Lower leg skin (tissue), 3 donors: ENCODE data around the gene ZDHHC17.

ENCODE experiments used
- POLR2A ChIP-seq, 2 donors: fragments of 450-650 bp; IDR thresholded peaks; one replicate each; pipeline ENCODE4 v1.6.1; 2016 to 2017; ENCODE audit warnings: antibody characterized with exemption in 2 of 2, mild to moderate bottlenecking in 1 of 2, moderate library complexity in 1 of 2
- TF ChIP-seq, protein P1 (sequence below), 3 donors: fragments of 450-650 bp; IDR thresholded peaks; one replicate each; pipeline ENCODE4 v1.5.1; 2016; ENCODE audit warnings: antibody characterized with exemption in 3 of 3, mild to moderate bottlenecking in 3 of 3, moderate library complexity in 2 of 3

- TF ChIP-seq, protein P1, sequence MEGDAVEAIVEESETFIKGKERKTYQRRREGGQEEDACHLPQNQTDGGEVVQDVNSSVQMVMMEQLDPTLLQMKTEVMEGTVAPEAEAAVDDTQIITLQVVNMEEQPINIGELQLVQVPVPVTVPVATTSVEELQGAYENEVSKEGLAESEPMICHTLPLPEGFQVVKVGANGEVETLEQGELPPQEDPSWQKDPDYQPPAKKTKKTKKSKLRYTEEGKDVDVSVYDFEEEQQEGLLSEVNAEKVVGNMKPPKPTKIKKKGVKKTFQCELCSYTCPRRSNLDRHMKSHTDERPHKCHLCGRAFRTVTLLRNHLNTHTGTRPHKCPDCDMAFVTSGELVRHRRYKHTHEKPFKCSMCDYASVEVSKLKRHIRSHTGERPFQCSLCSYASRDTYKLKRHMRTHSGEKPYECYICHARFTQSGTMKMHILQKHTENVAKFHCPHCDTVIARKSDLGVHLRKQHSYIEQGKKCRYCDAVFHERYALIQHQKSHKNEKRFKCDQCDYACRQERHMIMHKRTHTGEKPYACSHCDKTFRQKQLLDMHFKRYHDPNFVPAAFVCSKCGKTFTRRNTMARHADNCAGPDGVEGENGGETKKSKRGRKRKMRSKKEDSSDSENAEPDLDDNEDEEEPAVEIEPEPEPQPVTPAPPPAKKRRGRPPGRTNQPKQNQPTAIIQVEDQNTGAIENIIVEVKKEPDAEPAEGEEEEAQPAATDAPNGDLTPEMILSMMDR (IDR thresholded peaks at IDR 0.05), result no peak
- no peak for TF ChIP-seq POLR2A (IDR thresholded peaks at IDR 0.05)
These were observed 50.1 kb downstream of the ZDHHC17 start for GRCh38 chr12:76813972-76814371.
